Measurements from ENCODE around the gene LRFN5.

LRFN5 gene

GRCh38 chr14:41783403-41783802 is 176.7 kb downstream of the LRFN5 start:
- no peak overlapping the region for H3K27ac ChIP-seq
- H4K20me1 ChIP-seq (ENCODE audit: insufficient read depth), result no peaks in the 10 kb centered on the region
- no peak overlapping the region for H3K9ac ChIP-seq
- no peaks in the 10 kb centered on the region for H3K27me3 ChIP-seq (ENCODE audit: insufficient read depth, low read depth)
- TF ChIP-seq CTCF (conservative IDR thresholded peaks at IDR 0.05; ENCODE audit: low read depth, low read length), result no peak
- H3K4me1 ChIP-seq (ENCODE audit: low read depth, poor library complexity, severe bottlenecking), result no peaks in the 10 kb centered on the region
- no peak overlapping the region for H2AFZ ChIP-seq (ENCODE audit: low read depth)
- H3K36me3 ChIP-seq (ENCODE audit: insufficient read depth), result no peaks in the 10 kb centered on the region
- H3K4me3 ChIP-seq (IDR thresholded peaks at IDR 0.05; ENCODE audit: insufficient read depth, low read depth, low read length), result no peak overlapping the region
- H3K79me2 ChIP-seq (ENCODE audit: insufficient read depth, low read depth), result no peaks in the 10 kb centered on the region
- no peak overlapping the region for H3K4me2 ChIP-seq

- no peaks in the 10 kb centered on the region for H3K4me1 ChIP-seq (ENCODE audit: low read depth, poor library complexity, severe bottlenecking)
- no peaks in the 10 kb centered on the region for H3K27me3 ChIP-seq (ENCODE audit: insufficient read depth, low read depth)
- no peak overlapping the region for H3K9ac ChIP-seq
- no peak overlapping the region for H3K27ac ChIP-seq
- H3K36me3 ChIP-seq (ENCODE audit: insufficient read depth), result no peaks in the 10 kb centered on the region
- no peak overlapping the region for H2AFZ ChIP-seq (ENCODE audit: low read depth)
- TF ChIP-seq CTCF (conservative IDR thresholded peaks at IDR 0.05; ENCODE audit: low read depth, low read length), result no peak
- no peaks in the 10 kb centered on the region for H3K79me2 ChIP-seq (ENCODE audit: insufficient read depth, low read depth)
- H3K4me2 ChIP-seq, result no peak overlapping the region
- H4K20me1 ChIP-seq (ENCODE audit: insufficient read depth), result no peaks in the 10 kb centered on the region
- H3K4me3 ChIP-seq (IDR thresholded peaks at IDR 0.05; ENCODE audit: insufficient read depth, low read depth, low read length), result no peak overlapping the region
Observed at GRCh38 chr14:41785696-41786095, 179.0 kb downstream of the LRFN5 start.

GRCh38 chr14:41799817-41800216 is 193.1 kb downstream of the LRFN5 start:
- H3K27ac ChIP-seq, result no peak overlapping the region
- no peaks in the 10 kb centered on the region for H3K4me1 ChIP-seq (ENCODE audit: low read depth, poor library complexity, severe bottlenecking)
- no peaks in the 10 kb centered on the region for H4K20me1 ChIP-seq (ENCODE audit: insufficient read depth)
- no peak for TF ChIP-seq CTCF (conservative IDR thresholded peaks at IDR 0.05; ENCODE audit: low read depth, low read length)
- H3K4me3 ChIP-seq (IDR thresholded peaks at IDR 0.05; ENCODE audit: insufficient read depth, low read depth, low read length), result no peak overlapping the region
- H3K79me2 ChIP-seq (ENCODE audit: insufficient read depth, low read depth), result no peaks in the 10 kb centered on the region
- H3K36me3 ChIP-seq (ENCODE audit: insufficient read depth), result no peaks in the 10 kb centered on the region
- H3K27me3 ChIP-seq (ENCODE audit: insufficient read depth, low read depth), result no peaks in the 10 kb centered on the region
- H3K9ac ChIP-seq, result no peak overlapping the region
- no peak overlapping the region for H3K4me2 ChIP-seq
- no peak overlapping the region for H2AFZ ChIP-seq (ENCODE audit: low read depth)

GRCh38 chr14:41805633-41806032 is 199.0 kb downstream of the LRFN5 start:
- no peak overlapping the region for H3K4me2 ChIP-seq
- no peaks in the 10 kb centered on the region for H4K20me1 ChIP-seq (ENCODE audit: insufficient read depth)
- no peaks in the 10 kb centered on the region for H3K27me3 ChIP-seq (ENCODE audit: insufficient read depth, low read depth)
- no peak overlapping the region for H3K4me3 ChIP-seq (IDR thresholded peaks at IDR 0.05; ENCODE audit: insufficient read depth, low read depth, low read length)
- no peak overlapping the region for H3K9ac ChIP-seq
- H3K4me1 ChIP-seq (ENCODE audit: low read depth, poor library complexity, severe bottlenecking), result no peaks in the 10 kb centered on the region
- H3K27ac ChIP-seq, result no peak overlapping the region
- H2AFZ ChIP-seq (ENCODE audit: low read depth), result no peak overlapping the region
- no peak for TF ChIP-seq CTCF (conservative IDR thresholded peaks at IDR 0.05; ENCODE audit: low read depth, low read length)
- no peaks in the 10 kb centered on the region for H3K36me3 ChIP-seq (ENCODE audit: insufficient read depth)
- H3K79me2 ChIP-seq (ENCODE audit: insufficient read depth, low read depth), result no peaks in the 10 kb centered on the region
